AML-193 (cell line): ENCODE results near the gene SRGAP3.

ENCODE experiments used
- DNase-seq, 2 experiments: peaks; one replicate each; lab custom pipeline; 2025; lab: John Stamatoyannopoulos, UW

SRGAP3 gene

GRCh38 chr3:9173445-9173844 lies 76.0 kb downstream of the SRGAP3 start:
- DNase-seq, result peak; percentile 5 to 9

- DNase-seq, result no peak
Observed at GRCh38 chr3:9172851-9173321, 76.6 kb downstream of the SRGAP3 start.

- no peak for DNase-seq
Observed at GRCh38 chr3:9170851-9171160, 78.6 kb downstream of the SRGAP3 start.

GRCh38 chr3:9169956-9170850 lies 79.2 kb downstream of the SRGAP3 start:
- no peak for DNase-seq

GRCh38 chr3:9169326-9169725 lies 80.1 kb downstream of the SRGAP3 start:
- no peak for DNase-seq

GRCh38 chr3:9168241-9168741 lies 81.2 kb downstream of the SRGAP3 start:
- no peak for DNase-seq

- no peak for DNase-seq
Observed at GRCh38 chr3:9167222-9167621, 82.2 kb downstream of the SRGAP3 start.

GRCh38 chr3:9165421-9165820 lies 84.0 kb downstream of the SRGAP3 start:
- no peak for DNase-seq

- no peak for DNase-seq
Observed at GRCh38 chr3:9163289-9163688, 86.2 kb downstream of the SRGAP3 start.

- DNase-seq, result no peak
Observed at GRCh38 chr3:9161811-9162210, 87.6 kb downstream of the SRGAP3 start.

GRCh38 chr3:9161298-9161697 lies 88.1 kb downstream of the SRGAP3 start:
- no peak for DNase-seq

- no peak for DNase-seq
Observed at GRCh38 chr3:9158865-9159630, 90.4 kb downstream of the SRGAP3 start.

GRCh38 chr3:9157651-9158362 lies 91.6 kb downstream of the SRGAP3 start:
- no peak for DNase-seq

- no peak for DNase-seq
Observed at GRCh38 chr3:9156604-9157003, 92.8 kb downstream of the SRGAP3 start.

GRCh38 chr3:9155028-9155427 lies 94.4 kb downstream of the SRGAP3 start:
- no peak for DNase-seq

- DNase-seq, result no peak
Observed at GRCh38 chr3:9153904-9154619, 95.4 kb downstream of the SRGAP3 start.

- no peak for DNase-seq
Observed at GRCh38 chr3:9151240-9151639, 98.2 kb downstream of the SRGAP3 start.

GRCh38 chr3:9149566-9149965 lies 99.9 kb downstream of the SRGAP3 start:
- no peak for DNase-seq

GRCh38 chr3:9147896-9148266 lies 101.6 kb downstream of the SRGAP3 start:
- no peak for DNase-seq

GRCh38 chr3:9147215-9147895 lies 102.1 kb downstream of the SRGAP3 start:
- no peak for DNase-seq
